Measurements from ENCODE around the gene STARD8. TPM values are rescaled to one million over a fixed set of nuclear protein-coding genes. Genes with fewer than 3 reads are reported as not detected.

The STARD8 gene
- total RNA-seq, 1 donor from 2014 or later = 33.3 TPM

DNA sequence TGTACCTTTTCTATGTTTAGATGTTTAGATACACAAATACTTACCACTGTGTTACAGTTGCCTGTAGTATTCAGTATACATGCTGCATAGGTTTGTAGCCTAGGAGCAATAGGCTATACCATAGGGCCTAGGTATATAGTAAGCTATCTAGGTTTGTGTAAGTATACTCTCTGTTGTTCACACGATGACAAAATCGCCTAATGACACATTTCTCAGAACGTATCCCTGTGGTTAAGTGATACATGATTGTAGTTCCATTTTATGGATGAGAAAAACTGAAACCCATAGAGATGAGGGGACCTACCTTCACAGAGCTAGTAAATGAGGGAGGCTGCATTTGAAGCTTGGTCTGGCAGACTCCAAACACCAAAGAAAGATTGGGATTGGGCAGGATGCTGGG is 102.0 kb downstream of the STARD8 start:
- no peak for DNase-seq (ENCODE audit: low read depth in 2 of 2)

GRCh38 chrX:68750316-68750715 is 102.8 kb downstream of the STARD8 start:
- DNase-seq (ENCODE audit: low read depth in 2 of 2) = no peak

DNA sequence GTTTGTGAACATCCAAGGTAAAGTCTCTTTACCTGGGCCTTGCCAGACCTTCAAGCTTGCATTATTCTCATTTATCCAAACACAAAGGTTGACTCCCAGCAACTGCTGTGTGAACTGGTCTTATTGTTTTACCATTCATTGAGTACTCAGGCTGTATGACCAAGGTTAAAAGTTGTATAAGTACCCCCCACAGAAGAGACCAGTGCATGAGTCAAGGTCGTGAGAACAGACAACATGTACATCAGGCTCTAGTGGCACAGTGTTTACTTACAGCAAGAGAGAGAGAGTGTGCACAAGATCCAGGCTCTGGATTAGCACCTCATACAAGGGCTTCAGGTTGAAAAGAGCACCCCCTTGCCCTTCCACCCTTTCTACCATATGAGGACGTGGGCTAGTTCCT is 103.9 kb downstream of the STARD8 start:
- no peak for DNase-seq (ENCODE audit: low read depth in 2 of 2)

GRCh38 chrX:68753218-68753617 is 105.8 kb downstream of the STARD8 start:
- no peak for DNase-seq (ENCODE audit: low read depth in 2 of 2)

DNA sequence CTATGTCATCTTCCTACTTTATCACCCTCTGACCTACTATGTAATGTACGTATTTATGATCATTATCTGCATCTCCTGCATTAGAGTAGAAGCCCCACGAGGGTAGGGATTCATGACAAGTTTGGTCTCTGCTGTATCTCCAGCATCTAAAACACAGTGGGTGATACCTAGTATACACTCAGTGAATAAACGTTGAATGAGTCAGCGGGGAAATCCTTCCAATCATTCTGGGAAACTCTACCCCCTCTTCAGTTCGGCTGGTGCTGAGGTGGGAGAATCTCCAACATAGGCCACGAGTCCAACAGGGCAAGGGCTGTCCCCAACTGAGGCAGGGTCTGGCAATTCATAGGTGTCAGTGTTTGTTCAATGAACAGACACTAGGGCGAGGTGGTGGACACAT is 106.9 kb downstream of the STARD8 start:
- DNase-seq (ENCODE audit: low read depth in 2 of 2) = no peak

DNA sequence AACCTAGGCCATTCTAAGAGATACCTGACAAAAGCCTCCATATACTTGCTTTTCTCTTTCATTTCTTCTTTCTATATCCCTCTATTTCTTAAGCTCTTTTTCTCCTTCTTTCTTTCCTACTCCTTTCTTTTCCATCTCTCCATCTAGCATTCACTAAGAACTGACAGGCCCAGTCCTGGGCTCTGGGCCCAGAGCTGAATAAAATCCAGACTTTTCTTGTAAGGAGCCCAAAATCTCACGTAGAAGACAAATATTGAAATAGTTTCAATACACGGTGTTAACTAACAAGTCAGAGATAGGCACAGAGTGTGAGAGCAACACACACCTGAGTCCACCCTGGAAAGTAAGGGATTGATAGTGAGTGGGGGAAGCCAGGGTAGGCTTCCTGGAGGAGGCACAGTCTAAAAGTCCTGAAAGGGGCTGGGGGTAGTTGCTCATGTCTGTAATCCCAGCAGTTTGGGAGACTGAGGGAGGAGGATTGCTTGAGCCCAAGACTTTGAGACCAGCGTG is 108.2 kb downstream of the STARD8 start:
- DNase-seq (ENCODE audit: low read depth in 2 of 2) = no peak

DNA sequence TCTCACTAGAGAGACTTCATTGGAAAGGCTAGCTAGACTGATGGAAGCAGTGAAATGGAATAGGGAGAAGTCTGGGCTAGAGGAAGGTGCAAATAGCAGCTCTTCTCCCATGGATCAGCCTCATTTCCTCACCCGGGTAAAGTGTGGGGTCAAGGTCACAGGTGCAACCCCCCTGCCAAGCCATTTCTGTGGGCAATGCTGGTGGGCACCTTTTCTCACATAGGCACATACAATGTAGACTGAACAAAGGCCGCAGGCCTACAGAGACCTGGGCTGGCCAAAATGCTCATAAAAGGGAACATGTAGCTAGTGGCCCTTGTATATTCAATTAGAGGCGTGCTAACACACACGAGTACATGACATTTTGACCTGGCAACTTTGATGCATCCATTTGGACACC is 109.9 kb downstream of the STARD8 start:
- no peak for DNase-seq (ENCODE audit: low read depth in 2 of 2)

DNA sequence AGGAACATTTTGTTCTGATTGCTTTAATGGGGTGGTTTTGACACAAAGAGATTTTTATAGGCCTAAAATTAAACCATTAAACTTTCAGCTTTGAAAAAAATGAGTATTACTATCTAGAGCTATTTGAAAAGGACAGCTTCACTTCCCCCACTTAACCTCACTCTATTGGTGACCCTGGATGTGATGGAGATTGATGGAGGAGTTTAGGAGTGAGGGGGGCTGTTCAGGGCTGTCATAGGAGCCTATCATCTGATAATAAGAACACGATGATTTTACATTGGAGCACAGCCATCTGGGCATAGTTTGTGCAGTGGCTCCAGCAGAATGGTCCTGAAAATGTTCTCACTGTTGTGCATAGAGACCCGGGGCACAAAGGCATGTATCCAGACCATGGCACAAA is 110.3 kb downstream of the STARD8 start:
- DNase-seq (ENCODE audit: low read depth in 2 of 2) = no peak

DNA sequence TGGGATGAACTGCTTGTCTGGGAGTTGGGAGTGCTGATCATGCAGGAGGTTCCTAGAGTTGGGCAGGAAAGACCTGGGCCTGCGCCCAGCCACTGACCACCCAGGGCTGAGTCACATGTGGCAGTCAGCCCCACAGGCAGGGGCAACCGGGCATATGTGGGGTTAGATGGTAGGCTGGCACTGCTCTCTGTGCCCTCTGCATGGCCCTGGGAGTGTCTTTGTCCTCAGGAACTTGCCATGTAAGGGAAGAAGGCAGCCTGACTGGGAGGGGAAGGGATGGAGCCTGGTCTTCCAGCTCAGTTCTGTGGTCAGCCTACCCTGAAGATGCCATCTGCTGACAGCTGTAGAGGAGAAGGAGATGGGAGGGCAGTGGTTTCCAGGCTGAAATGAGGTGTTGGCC is 111.2 kb downstream of the STARD8 start:
- DNase-seq (ENCODE audit: low read depth in 2 of 2) = no peak

DNA sequence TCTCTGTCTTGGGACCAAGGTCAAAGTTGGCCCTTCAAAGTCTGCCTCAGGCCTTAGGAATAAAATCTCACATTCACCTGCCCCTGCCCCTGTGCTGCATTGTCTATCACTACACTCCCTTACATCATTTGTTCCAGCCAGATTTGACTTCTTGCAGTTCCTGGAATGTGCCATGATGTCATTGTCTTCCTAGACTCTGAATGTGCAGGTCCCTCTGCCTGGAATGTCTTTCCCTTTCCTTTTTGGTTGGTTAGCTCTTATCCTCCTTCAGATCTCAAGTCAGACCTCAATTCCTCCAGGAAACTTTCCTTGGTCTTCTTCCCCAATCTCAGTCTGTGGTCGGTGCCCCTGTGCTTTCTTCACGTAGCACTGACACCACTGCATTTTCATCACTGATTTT is 113.6 kb downstream of the STARD8 start:
- DNase-seq (ENCODE audit: low read depth in 2 of 2) = no peak

DNA sequence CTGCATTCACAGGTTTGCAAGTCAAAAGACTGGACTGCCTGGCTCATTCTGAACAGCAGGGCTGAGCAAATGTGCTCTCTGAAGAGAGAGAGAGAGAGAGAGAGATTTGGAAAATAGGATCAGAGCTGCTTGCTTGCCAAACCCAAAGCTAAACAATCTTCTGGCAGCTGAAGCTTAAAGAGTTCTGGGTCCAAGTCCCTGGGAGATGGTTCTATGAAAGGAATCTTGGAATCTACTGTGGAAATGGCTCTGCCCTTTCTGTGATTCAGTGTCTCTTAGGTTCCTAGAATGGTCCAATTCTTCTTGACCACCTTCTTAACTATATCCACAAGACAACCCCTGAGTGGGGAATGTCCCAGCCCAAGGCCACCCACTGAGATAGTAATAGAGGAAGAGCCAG is 115.3 kb downstream of the STARD8 start:
- DNase-seq (ENCODE audit: low read depth in 2 of 2) = no peak

GRCh38 chrX:68763481-68763880 is 116.0 kb downstream of the STARD8 start:
- no peak for DNase-seq (ENCODE audit: low read depth in 2 of 2)

Other genes starting within 250 kb of the STARD8 start
- 6.1 and 7.7 TPM in 2 replicates for gene OPHN1, start 214.2 kb upstream of the STARD8 start, total RNA-seq
- gene YIPF6, start 148.6 kb upstream of the STARD8 start, total RNA-seq = 11.3 and 20.0 TPM in 2 replicates
- 4.6 and 28.8 TPM in 2 replicates for gene EFNB1, start 181.4 kb downstream of the STARD8 start, total RNA-seq

Measured in lung microvascular endothelial cell (primary cell).